ENCODE results near the gene RFX4.

The RFX4 gene

GRCh38 chr12:106647793-106648514 lies 65.2 kb downstream of the RFX4 start:
- Histone ChIP-seq H3K9me3 (ENCODE audit: control insufficient read depth, low read length) (no peaks in the 10 kb centered on the region), H3K9ac (no peak overlapping the region), H2AFZ (no peak overlapping the region), H3K36me3 (ENCODE audit: control insufficient read depth, insufficient read depth, low read length) (no peaks in the 10 kb centered on the region), H3K4me1 (no peaks in the 10 kb centered on the region), H3K27ac (no peak overlapping the region), H3K79me2 (no peaks in the 10 kb centered on the region), H3K4me2 (ENCODE audit: low read length) (no peak overlapping the region), H3K27me3 (ENCODE audit: control insufficient read depth, insufficient read depth, low read length) (no peaks in the 10 kb centered on the region), H3K4me3 (ENCODE audit: low read depth, low read length) (no peak overlapping the region)
- TF ChIP-seq CTCF (IDR thresholded peaks at IDR 0.05), result no peak

- Histone ChIP-seq H3K9me3 (ENCODE audit: control insufficient read depth, low read length) (no peaks in the 10 kb centered on the region), H3K4me3 (ENCODE audit: low read depth, low read length) (no peak overlapping the region), H3K36me3 (ENCODE audit: control insufficient read depth, insufficient read depth, low read length) (no peaks in the 10 kb centered on the region), H3K27me3 (ENCODE audit: control insufficient read depth, insufficient read depth, low read length) (no peaks in the 10 kb centered on the region), H3K4me2 (ENCODE audit: low read length) (no peak overlapping the region), H3K4me1 (no peaks in the 10 kb centered on the region), H2AFZ (no peak overlapping the region), H3K27ac (no peak overlapping the region), H3K9ac (no peak overlapping the region), H3K79me2 (no peaks in the 10 kb centered on the region)
- no peak for TF ChIP-seq CTCF (IDR thresholded peaks at IDR 0.05)
Observed at GRCh38 chr12:106648736-106649135, 65.9 kb downstream of the RFX4 start.

- H3K4me1 ChIP-seq, result no peaks in the 10 kb centered on the region
- no peak overlapping the region for H3K9ac ChIP-seq
- H3K79me2 ChIP-seq, result no peaks in the 10 kb centered on the region
- no peak overlapping the region for H3K4me2 ChIP-seq (ENCODE audit: low read length)
- H3K4me3 ChIP-seq (ENCODE audit: low read depth, low read length), result no peak overlapping the region
- H3K36me3 ChIP-seq (ENCODE audit: control insufficient read depth, insufficient read depth, low read length), result no peaks in the 10 kb centered on the region
- H3K27ac ChIP-seq, result no peak overlapping the region
- H2AFZ ChIP-seq, result no peak overlapping the region
- H3K27me3 ChIP-seq (ENCODE audit: control insufficient read depth, insufficient read depth, low read length), result no peaks in the 10 kb centered on the region
- TF ChIP-seq CTCF (IDR thresholded peaks at IDR 0.05), result no peak
- H3K9me3 ChIP-seq (ENCODE audit: control insufficient read depth, low read length), result no peaks in the 10 kb centered on the region
Observed at GRCh38 chr12:106651552-106651951, 68.7 kb downstream of the RFX4 start.

GRCh38 chr12:106652510-106653015 lies 69.8 kb downstream of the RFX4 start:
- H3K9me3 ChIP-seq (ENCODE audit: control insufficient read depth, low read length), result no peaks in the 10 kb centered on the region
- H2AFZ ChIP-seq, result no peak overlapping the region
- H3K9ac ChIP-seq, result no peak overlapping the region
- H3K4me3 ChIP-seq (ENCODE audit: low read depth, low read length), result no peak overlapping the region
- no peaks in the 10 kb centered on the region for H3K36me3 ChIP-seq (ENCODE audit: control insufficient read depth, insufficient read depth, low read length)
- H3K4me2 ChIP-seq (ENCODE audit: low read length), result no peak overlapping the region
- H3K27ac ChIP-seq, result no peak overlapping the region
- H3K4me1 ChIP-seq, result no peaks in the 10 kb centered on the region
- no peaks in the 10 kb centered on the region for H3K79me2 ChIP-seq
- TF ChIP-seq CTCF (IDR thresholded peaks at IDR 0.05), result no peak
- H3K27me3 ChIP-seq (ENCODE audit: control insufficient read depth, insufficient read depth, low read length), result no peaks in the 10 kb centered on the region

GRCh38 chr12:106655577-106655976 lies 72.8 kb downstream of the RFX4 start:
- no peak overlapping the region for H3K4me3 ChIP-seq (ENCODE audit: low read depth, low read length)
- no peaks in the 10 kb centered on the region for H3K4me1 ChIP-seq
- H3K9ac ChIP-seq, result no peak overlapping the region
- H3K27ac ChIP-seq, result no peak overlapping the region
- no peaks in the 10 kb centered on the region for H3K9me3 ChIP-seq (ENCODE audit: control insufficient read depth, low read length)
- H3K4me2 ChIP-seq (ENCODE audit: low read length), result no peak overlapping the region
- no peaks in the 10 kb centered on the region for H3K79me2 ChIP-seq
- TF ChIP-seq CTCF (IDR thresholded peaks at IDR 0.05), result no peak
- H3K36me3 ChIP-seq (ENCODE audit: control insufficient read depth, insufficient read depth, low read length), result no peaks in the 10 kb centered on the region
- no peaks in the 10 kb centered on the region for H3K27me3 ChIP-seq (ENCODE audit: control insufficient read depth, insufficient read depth, low read length)
- no peak overlapping the region for H2AFZ ChIP-seq
